OCI-LY1 (cell line): Measurements from ENCODE around the gene COA8.

ENCODE experiments used
- H2AFZ ChIP-seq: fragments of 200-600 bp; sonication (generic), shearing (Covaris generic); 2 replicates; pipeline ENCODE4 v1.6.0; 2014; ENCODE audit warnings: antibody characterized with exemption, mild to moderate bottlenecking, low read length
- H3F3A ChIP-seq: fragments of 200-600 bp; sonication (generic), shearing (Covaris generic); 2 replicates; pipeline ENCODE4 v1.6.0; 2014; ENCODE audit warnings: mild to moderate bottlenecking, antibody characterized with exemption, low read length, moderate library complexity; ENCODE audit not compliant: insufficient read depth
- H3K27ac ChIP-seq: fragments of 200-600 bp; sonication (generic); 2 replicates; pipeline ENCODE4 v1.5.1; 2014; ENCODE audit warnings: low read length, mixed run types, mild to moderate bottlenecking, low read depth; ENCODE audit not compliant: poor library complexity, severe bottlenecking
- H3K27me3 ChIP-seq: fragments of 200-600 bp; sonication (generic); 2 replicates; pipeline ENCODE4 v1.6.0; 2014; ENCODE audit warnings: antibody characterized with exemption, mild to moderate bottlenecking, low read length, moderate library complexity; ENCODE audit not compliant: insufficient read depth
- H3K36me3 ChIP-seq: fragments of 200-600 bp; sonication (generic); 2 replicates; pipeline ENCODE4 v1.6.1; 2014; ENCODE audit warnings: mild to moderate bottlenecking, antibody characterized with exemption, low read length, moderate library complexity, mixed read lengths; ENCODE audit not compliant: insufficient read depth
- H3K4me1 ChIP-seq: fragments of 200-600 bp; sonication (generic); 2 replicates; pipeline ENCODE4 v1.5.1; 2014; ENCODE audit warnings: mild to moderate bottlenecking, low read length, moderate library complexity; ENCODE audit not compliant: insufficient read depth, severe bottlenecking
- H3K4me2 ChIP-seq: fragments of 200-600 bp; sonication (generic), shearing (Covaris generic); 2 replicates; pipeline ENCODE4 v1.6.1; 2014; ENCODE audit warnings: low read length
- H3K4me3 ChIP-seq: fragments of 200-600 bp; sonication (generic); 2 replicates; pipeline ENCODE4 v1.5.1; 2014; ENCODE audit warnings: low read length, low read depth, mild to moderate bottlenecking, mixed read lengths; ENCODE audit not compliant: poor library complexity, severe bottlenecking
- H3K79me2 ChIP-seq: fragments of 200-600 bp; shearing (Covaris generic); 2 replicates; pipeline ENCODE4 v1.6.1; 2016; ENCODE audit warnings: mixed run types, low read length, mixed read lengths; ENCODE audit not compliant: insufficient read depth
- H3K9ac ChIP-seq: fragments of 200-600 bp; sonication (generic), shearing (Covaris generic); 2 replicates; pipeline ENCODE4 v1.6.1; 2014; ENCODE audit warnings: mild to moderate bottlenecking, low read length, mixed read lengths
- H3K9me2 ChIP-seq: fragments of 200-600 bp; sonication (generic), shearing (Covaris generic); 2 replicates; pipeline ENCODE4 v1.6.1; 2014; ENCODE audit warnings: low read depth, mild to moderate bottlenecking, low read length, mixed read lengths
- H3K9me3 ChIP-seq: fragments of 200-600 bp; shearing (Covaris generic); 2 replicates; pipeline ENCODE4 v1.6.1; 2014; ENCODE audit warnings: low read length, mixed read lengths
- H4K20me1 ChIP-seq: fragments of 200-600 bp; sonication (generic), shearing (Covaris generic); 2 replicates; pipeline ENCODE4 v1.6.0; 2016; ENCODE audit warnings: mild to moderate bottlenecking, low read length; ENCODE audit not compliant: insufficient read depth
- CTCF ChIP-seq: fragments of 200-600 bp; sonication (generic), shearing (Covaris generic); IDR thresholded peaks from 2 replicates; pipeline ENCODE4 v1.5.1; 2017; ENCODE audit warnings: mild to moderate bottlenecking, antibody characterized with exemption, low read length, moderate library complexity, mixed read lengths
- EZH2 ChIP-seq: fragments of 200-600 bp; sonication (generic), shearing (Covaris generic); IDR thresholded peaks from 2 replicates; pipeline ENCODE4 v1.8.0; 2017; ENCODE audit warnings: borderline replicate concordance, mixed run types, mild to moderate bottlenecking, antibody characterized with exemption, low read length, moderate library complexity, mixed read lengths

COA8 gene

GRCh38 chr14:103574707-103575285 is 12.0 kb downstream of the COA8 start:
- Histone ChIP-seq H4K20me1 (no peaks in the 10 kb centered on the region), H3K27ac (no peak overlapping the region), H3K9me3 (no peaks in the 10 kb centered on the region), H3F3A (no peaks in the 10 kb centered on the region), H3K4me3 (no peak overlapping the region), H3K4me2 (no peak overlapping the region), H3K4me1 (peaks cover 4% of the 10 kb centered on the region), H3K36me3 (peaks cover 45% of the 10 kb centered on the region), H3K27me3 (no peaks in the 10 kb centered on the region), H3K79me2 (no peaks in the 10 kb centered on the region), H3K9me2 (no peaks in the 10 kb centered on the region), H2AFZ (no peak overlapping the region), H3K9ac (no peak overlapping the region)
- TF ChIP-seq CTCF (no peak), EZH2 (no peak)

- no peak overlapping the region for H3K27ac ChIP-seq
- peaks cover 2% of the 10 kb centered on the region for H3K4me1 ChIP-seq
- H3K79me2 ChIP-seq, result no peaks in the 10 kb centered on the region
- H3K36me3 ChIP-seq, result peaks cover 49% of the 10 kb centered on the region
- H3K9me2 ChIP-seq, result no peaks in the 10 kb centered on the region
- TF ChIP-seq CTCF, result no peak
- TF ChIP-seq EZH2, result no peak
- H3K4me2 ChIP-seq, result no peak overlapping the region
- no peaks in the 10 kb centered on the region for H3K9me3 ChIP-seq
- no peaks in the 10 kb centered on the region for H3K27me3 ChIP-seq
- no peaks in the 10 kb centered on the region for H3F3A ChIP-seq
- H2AFZ ChIP-seq, result no peak overlapping the region
- no peaks in the 10 kb centered on the region for H4K20me1 ChIP-seq
- no peak overlapping the region for H3K4me3 ChIP-seq
- no peak overlapping the region for H3K9ac ChIP-seq
These were observed 13.7 kb downstream of the COA8 start for GRCh38 chr14:103576371-103577024.

- H3K9ac ChIP-seq, result no peak overlapping the region
- H3K27me3 ChIP-seq, result no peaks in the 10 kb centered on the region
- no peak overlapping the region for H3K4me2 ChIP-seq
- no peak overlapping the region for H3K4me3 ChIP-seq
- H3K4me1 ChIP-seq, result no peaks in the 10 kb centered on the region
- H3F3A ChIP-seq, result no peaks in the 10 kb centered on the region
- no peak overlapping the region for H2AFZ ChIP-seq
- TF ChIP-seq EZH2, result no peak
- TF ChIP-seq CTCF, result no peak
- no peaks in the 10 kb centered on the region for H3K79me2 ChIP-seq
- no peaks in the 10 kb centered on the region for H4K20me1 ChIP-seq
- H3K27ac ChIP-seq, result no peak overlapping the region
- peaks cover 49% of the 10 kb centered on the region for H3K36me3 ChIP-seq
- H3K9me3 ChIP-seq, result no peaks in the 10 kb centered on the region
- H3K9me2 ChIP-seq, result no peaks in the 10 kb centered on the region
These were observed 15.8 kb downstream of the COA8 start for GRCh38 chr14:103578401-103579075.
